SK-N-SH (cell line): ENCODE data around the gene PCOLCE2.
A peak's percentile ranks its signal among the peaks of the same experiment; 100 is the strongest.

Source experiments
- EP300 ChIP-seq, 2 experiments: IDR thresholded peaks; 2 replicates each; pipeline versions ENCODE4 v1.4.0 to v1.6.1; 2012; ENCODE audit warnings: borderline replicate concordance in 1 of 2, low read depth in 1 of 2, low read length in 1 of 2
- TAF1 ChIP-seq: IDR thresholded peaks from 2 replicates; pipeline ENCODE4 v1.6.1; 2012; ENCODE audit warnings: low read depth, mild to moderate bottlenecking, low read length, moderate library complexity, borderline replicate concordance
- TF ChIP-seq, protein P1 (sequence below): fragments of 200-600 bp; sonication (generic); IDR thresholded peaks from 2 replicates; pipeline ENCODE4 v1.6.1; 2017; ENCODE audit warnings: antibody characterized with exemption, mild to moderate bottlenecking, moderate library complexity

DNA sequence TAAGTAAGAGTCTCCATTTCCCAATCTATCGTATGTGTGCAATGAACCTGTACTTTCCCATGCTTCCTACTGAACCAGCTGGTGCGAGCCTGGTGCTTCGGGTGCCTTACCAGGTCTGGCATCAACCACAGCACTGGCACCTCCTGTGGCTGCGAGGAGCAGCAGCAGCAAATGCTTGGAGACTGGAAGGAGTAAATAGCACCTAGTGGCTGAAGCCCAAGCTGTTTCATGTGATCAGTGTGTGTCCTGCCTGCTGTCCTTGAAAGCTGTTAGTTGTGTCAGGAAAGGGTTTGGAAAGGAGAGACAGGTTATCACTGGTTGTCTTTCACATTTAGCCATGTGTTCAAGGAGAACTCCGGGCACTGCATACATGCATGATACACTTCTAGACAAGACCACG lies 31.8 kb downstream of the PCOLCE2 start:
- TF ChIP-seq EP300 (IDR thresholded peaks at IDR 0.05; ENCODE audit: borderline replicate concordance in 1 of 2, low read depth in 1 of 2, low read length in 1 of 2) (no peak), TAF1 (no peak)
- TF ChIP-seq, protein P1, sequence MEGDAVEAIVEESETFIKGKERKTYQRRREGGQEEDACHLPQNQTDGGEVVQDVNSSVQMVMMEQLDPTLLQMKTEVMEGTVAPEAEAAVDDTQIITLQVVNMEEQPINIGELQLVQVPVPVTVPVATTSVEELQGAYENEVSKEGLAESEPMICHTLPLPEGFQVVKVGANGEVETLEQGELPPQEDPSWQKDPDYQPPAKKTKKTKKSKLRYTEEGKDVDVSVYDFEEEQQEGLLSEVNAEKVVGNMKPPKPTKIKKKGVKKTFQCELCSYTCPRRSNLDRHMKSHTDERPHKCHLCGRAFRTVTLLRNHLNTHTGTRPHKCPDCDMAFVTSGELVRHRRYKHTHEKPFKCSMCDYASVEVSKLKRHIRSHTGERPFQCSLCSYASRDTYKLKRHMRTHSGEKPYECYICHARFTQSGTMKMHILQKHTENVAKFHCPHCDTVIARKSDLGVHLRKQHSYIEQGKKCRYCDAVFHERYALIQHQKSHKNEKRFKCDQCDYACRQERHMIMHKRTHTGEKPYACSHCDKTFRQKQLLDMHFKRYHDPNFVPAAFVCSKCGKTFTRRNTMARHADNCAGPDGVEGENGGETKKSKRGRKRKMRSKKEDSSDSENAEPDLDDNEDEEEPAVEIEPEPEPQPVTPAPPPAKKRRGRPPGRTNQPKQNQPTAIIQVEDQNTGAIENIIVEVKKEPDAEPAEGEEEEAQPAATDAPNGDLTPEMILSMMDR: peak; percentile 59
